ENCODE results near the gene ORAI2. TPM values are rescaled to one million over a fixed set of nuclear protein-coding genes. Genes with fewer than 3 reads are reported as not detected.
"Not testable (repeated sequence)": the region's sequence is repeated elsewhere in the genome, so short reads cannot be mapped to it uniquely, and the experiment has no call there.

Gene ORAI2
- total and polyA plus RNA-seq, 2 of the 4 experiments (the other 2 are of a cell fraction) = 52.0 to 58.3 TPM

DNA sequence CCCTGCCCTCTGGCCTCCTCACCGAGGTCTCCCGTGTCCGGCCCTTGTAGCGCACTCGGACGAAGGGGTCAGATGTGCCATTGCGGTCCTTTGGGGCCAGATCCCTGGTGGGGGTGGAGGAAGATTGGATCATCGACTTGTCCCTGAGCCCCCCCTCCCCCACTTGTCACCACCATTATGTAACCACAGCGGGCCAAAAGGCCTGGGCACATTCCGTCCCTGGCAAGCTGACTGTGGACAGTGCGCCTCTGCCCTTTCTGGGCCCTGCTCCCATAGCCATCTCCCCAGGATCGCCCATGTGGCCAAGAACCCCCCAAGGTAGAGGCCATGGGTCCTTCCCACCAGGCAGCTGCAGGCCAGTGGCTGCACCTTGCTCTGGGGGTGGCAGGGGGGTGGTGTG lies 69.8 kb downstream of the ORAI2 start:
- H3K27ac ChIP-seq (ENCODE audit: insufficient read depth, low read length); CTCF ChIA-PET; H3K4me2 ChIP-seq (ENCODE audit: low read depth, low read length); H3K4me3 ChIP-seq (ENCODE audit: insufficient read depth, low read depth, low read length); H2BK20ac ChIP-seq (ENCODE audit: low read depth, low read length); DNase-seq; H3K9ac ChIP-seq (ENCODE audit: low read depth, low read length); H3K4ac ChIP-seq (ENCODE audit: low read depth, low read length); H3K18ac ChIP-seq (ENCODE audit: low read depth, low read length); H4K8ac ChIP-seq (ENCODE audit: low read depth in 2 of 2, low read length in 2 of 2); ATAC-seq (ENCODE audit: low read depth); H2BK120ac ChIP-seq (ENCODE audit: low read depth, low read length); H3K27me3 ChIP-seq (ENCODE audit: control insufficient read depth, insufficient read depth, low read length); in situ Hi-C loops (cut with MboI; ENCODE audit: low sequenced_read_pairs); H2AK9ac ChIP-seq (replicated peaks; ENCODE audit: low read depth, low read length, poor library complexity); H3K23ac ChIP-seq (ENCODE audit: low read depth, low read length); H3K9me3 ChIP-seq (ENCODE audit: control insufficient read depth, insufficient read depth, low read length); H4K91ac ChIP-seq (ENCODE audit: insufficient read depth, low read depth, low read length); H3K9me1 ChIP-seq (ENCODE audit: insufficient read depth, low read length); H3K36me3 ChIP-seq (ENCODE audit: control insufficient read depth, insufficient read depth, low read length); H4K20me1 ChIP-seq (ENCODE audit: insufficient read depth, low read length); intact Hi-C loops (cut with micrococcal nuclease); BruUV-seq (replicated peaks); H2AFZ ChIP-seq (replicated peaks; ENCODE audit: low read length, poor library complexity); H2BK5ac ChIP-seq (ENCODE audit: low read depth, low read length, poor library complexity, severe bottlenecking); dilution Hi-C loops (cut with HindIII; ENCODE audit: low sequenced_read_pairs, unreplicated experiment); H3K56ac ChIP-seq (ENCODE audit: extremely low read depth, insufficient read depth, low read length); H2BK15ac ChIP-seq (ENCODE audit: low read depth, low read length); H3K79me1 ChIP-seq (ENCODE audit: low read depth in 1 of 2, low read length in 2 of 2); POLR2A ChIA-PET (ENCODE audit: unreplicated experiment); H3K14ac ChIP-seq (replicated peaks; ENCODE audit: low read depth, low read length); H3K4me1 ChIP-seq (ENCODE audit: control insufficient read depth, insufficient read depth, low read length); H4K5ac ChIP-seq (ENCODE audit: low read depth, low read length); H2AK5ac ChIP-seq (ENCODE audit: low read depth, low read length): not testable (repeated sequence)
- WGBS, 2 experiments (ENCODE audit: extremely low coverage in 2 of 2, insufficient read length in 1 of 2) = no CpG with 5 or more reads among the region's 12 CpGs

DNA sequence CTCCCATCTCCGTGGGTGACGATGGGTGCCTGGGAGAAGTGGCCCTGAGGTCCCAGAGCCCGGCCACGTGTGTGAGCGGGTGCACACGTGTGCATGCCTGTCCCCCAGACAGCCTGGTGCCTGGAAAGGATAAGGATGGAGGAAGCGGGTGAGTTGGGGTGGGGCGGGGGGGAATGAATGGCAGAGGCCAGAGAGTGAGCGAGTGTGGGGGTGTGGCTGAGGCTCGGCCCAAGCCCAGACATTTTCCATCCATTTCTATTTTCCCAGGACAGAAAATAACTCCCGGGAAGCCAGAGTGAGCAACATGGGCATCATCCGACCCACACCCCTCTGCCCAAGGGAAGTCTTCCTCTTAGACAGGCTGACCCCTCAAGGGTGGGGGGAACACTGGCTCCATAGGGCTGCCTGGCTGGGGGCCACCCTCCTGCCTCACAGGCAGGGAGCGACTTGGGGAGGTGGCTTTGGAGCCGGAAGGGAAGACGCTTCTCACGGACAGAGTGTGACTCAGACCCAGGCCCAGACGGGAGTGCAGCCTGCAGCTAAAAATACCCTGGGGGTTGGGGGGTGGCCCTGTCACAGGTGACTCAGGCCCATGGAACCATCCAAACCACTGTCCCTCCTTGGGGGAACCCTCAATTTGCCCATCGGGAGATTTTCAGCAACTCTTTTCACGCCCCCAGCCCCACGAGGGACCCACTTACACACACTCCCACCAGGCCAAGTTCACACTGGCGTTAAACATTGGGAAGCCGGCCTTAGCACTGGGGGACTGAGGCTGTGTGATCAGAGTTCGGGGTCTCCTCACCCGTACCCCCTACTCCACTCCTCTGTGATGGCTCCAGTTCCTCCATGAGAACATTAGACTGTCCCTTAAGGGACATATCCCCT lies 72.2 kb downstream of the ORAI2 start:
- POLR2A ChIA-PET (ENCODE audit: unreplicated experiment); H2AK5ac ChIP-seq (ENCODE audit: low read depth, low read length); in situ Hi-C loops (cut with MboI; ENCODE audit: low sequenced_read_pairs); H3K56ac ChIP-seq (ENCODE audit: extremely low read depth, insufficient read depth, low read length); H3K9me1 ChIP-seq (ENCODE audit: insufficient read depth, low read length); H2BK5ac ChIP-seq (ENCODE audit: low read depth, low read length, poor library complexity, severe bottlenecking); H2AFZ ChIP-seq (replicated peaks; ENCODE audit: low read length, poor library complexity); H3K9ac ChIP-seq (ENCODE audit: low read depth, low read length); H3K79me1 ChIP-seq (ENCODE audit: low read depth in 1 of 2, low read length in 2 of 2); H3K4me3 ChIP-seq (ENCODE audit: insufficient read depth, low read depth, low read length); H3K9me3 ChIP-seq (ENCODE audit: control insufficient read depth, insufficient read depth, low read length); dilution Hi-C loops (cut with HindIII; ENCODE audit: low sequenced_read_pairs, unreplicated experiment); H4K5ac ChIP-seq (ENCODE audit: low read depth, low read length); H2BK15ac ChIP-seq (ENCODE audit: low read depth, low read length); H3K4me1 ChIP-seq (ENCODE audit: control insufficient read depth, insufficient read depth, low read length); H2BK20ac ChIP-seq (ENCODE audit: low read depth, low read length); BruUV-seq (replicated peaks); H3K23ac ChIP-seq (ENCODE audit: low read depth, low read length); H3K18ac ChIP-seq (ENCODE audit: low read depth, low read length); H3K27me3 ChIP-seq (ENCODE audit: control insufficient read depth, insufficient read depth, low read length); H4K20me1 ChIP-seq (ENCODE audit: insufficient read depth, low read length); H3K14ac ChIP-seq (replicated peaks; ENCODE audit: low read depth, low read length); H2AK9ac ChIP-seq (replicated peaks; ENCODE audit: low read depth, low read length, poor library complexity); H3K36me3 ChIP-seq (ENCODE audit: control insufficient read depth, insufficient read depth, low read length); DNase-seq; H3K4me2 ChIP-seq (ENCODE audit: low read depth, low read length); CTCF ChIA-PET; H4K91ac ChIP-seq (ENCODE audit: insufficient read depth, low read depth, low read length); intact Hi-C loops (cut with micrococcal nuclease): not testable (repeated sequence)
- peak overlapping the region; percentile 60; the same call in 1 of the 2 replicates for H2BK120ac ChIP-seq (ENCODE audit: low read depth, low read length)
- H3K4ac ChIP-seq (ENCODE audit: low read depth, low read length) = peak overlapping the region; percentile 56
- H4K8ac ChIP-seq (ENCODE audit: low read depth in 2 of 2, low read length in 2 of 2) = peak overlapping the region in 1 of 2 experiments; percentile 60; a peak in 1 of 4 replicates
- WGBS, 2 experiments (ENCODE audit: extremely low coverage in 2 of 2, insufficient read length in 1 of 2) = no CpG with 5 or more reads among the region's 24 CpGs
- ATAC-seq (ENCODE audit: low read depth) = peak; percentile 95
- peak overlapping the region; percentile 35; the same call in 1 of the 2 replicates for H3K27ac ChIP-seq (ENCODE audit: insufficient read depth, low read length)

All from IMR-90 (cell line).